Lower leg skin (tissue), 4 donors: ENCODE data around the gene ZRSR2. TPM values are rescaled to one million over a fixed set of nuclear protein-coding genes. Genes with fewer than 3 reads are reported as not detected.

Experiments used
- DNase-seq, 2 donors: peaks; one replicate each; pipeline ENCODE4 v3.0.0-alpha.2; 2019; ENCODE audit warnings: low spot score in 2 of 2
- H3K4me3 ChIP-seq: fragments of 200-600 bp; sonication (generic); 2 replicates; pipeline ENCODE4 v1.5.1; 2017; ENCODE audit warnings: mild to moderate bottlenecking, low read depth; ENCODE audit not compliant: poor library complexity, severe bottlenecking
- POLR2A ChIP-seq, 2 donors: fragments of 450-650 bp; IDR thresholded peaks; one replicate each; pipeline ENCODE4 v1.6.1; 2016 to 2017; ENCODE audit warnings: antibody characterized with exemption in 2 of 2, mild to moderate bottlenecking in 1 of 2, moderate library complexity in 1 of 2
- WGBS, 2 donors: methylation state at CpG; one replicate each; pipeline ENCODE4 v1.1.5; 2018; 5-methylcytosine and 5-hydroxymethylcytosine counted together
- intact Hi-C: fragments of 100-400 bp; cut with DNase I; formaldehyde crosslinking; loops from one replicate; pipeline ENCODE4 v1.15.0; 2023; ENCODE audit warnings: low total_unique reads
- total RNA-seq, 4 donors: library from RNA; depleted of rRNA; stranded (reverse); fragments of >200 nt; gene quantifications; one replicate each; pipeline ENCODE4 v1.1.0, GENCODE V29; 2016
- TF ChIP-seq, protein P1 (sequence below), 3 donors: fragments of 450-650 bp; IDR thresholded peaks; one replicate each; pipeline ENCODE4 v1.5.1; 2016; ENCODE audit warnings: antibody characterized with exemption in 3 of 3, mild to moderate bottlenecking in 3 of 3, moderate library complexity in 2 of 3

Gene ZRSR2
- total RNA-seq, 4 donors from 2014 or later: 1.9 to 11.2 (median 4.6) TPM

DNA sequence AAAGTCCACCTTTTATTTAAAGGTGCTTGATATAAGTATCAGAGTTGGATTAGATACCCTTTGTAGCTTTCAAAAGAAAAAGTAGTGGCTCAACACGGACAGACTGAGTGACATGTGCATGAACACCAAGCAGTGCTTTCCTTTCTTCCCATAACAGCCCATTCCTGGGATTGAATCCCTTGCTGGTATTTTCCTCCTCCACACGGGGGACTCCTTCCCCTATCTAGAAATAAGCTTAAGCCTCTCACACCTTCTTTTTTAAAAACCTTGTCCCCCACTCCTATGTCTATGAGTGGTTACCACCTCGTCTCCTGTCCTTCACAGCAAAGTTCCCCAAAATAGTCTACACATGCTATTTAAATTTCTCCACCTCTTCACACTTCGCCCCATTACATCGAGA is 59.3 kb downstream of the ZRSR2 start:
- intact Hi-C loops: no loop called here
- WGBS, 2 donors: 59% methylated on average over 5 of the region's 5 CpGs
- H3K4me3 ChIP-seq: no peak overlapping the region
- DNase-seq: no peak
- TF ChIP-seq POLR2A (IDR thresholded peaks at IDR 0.05): no peak
- TF ChIP-seq, protein P1, sequence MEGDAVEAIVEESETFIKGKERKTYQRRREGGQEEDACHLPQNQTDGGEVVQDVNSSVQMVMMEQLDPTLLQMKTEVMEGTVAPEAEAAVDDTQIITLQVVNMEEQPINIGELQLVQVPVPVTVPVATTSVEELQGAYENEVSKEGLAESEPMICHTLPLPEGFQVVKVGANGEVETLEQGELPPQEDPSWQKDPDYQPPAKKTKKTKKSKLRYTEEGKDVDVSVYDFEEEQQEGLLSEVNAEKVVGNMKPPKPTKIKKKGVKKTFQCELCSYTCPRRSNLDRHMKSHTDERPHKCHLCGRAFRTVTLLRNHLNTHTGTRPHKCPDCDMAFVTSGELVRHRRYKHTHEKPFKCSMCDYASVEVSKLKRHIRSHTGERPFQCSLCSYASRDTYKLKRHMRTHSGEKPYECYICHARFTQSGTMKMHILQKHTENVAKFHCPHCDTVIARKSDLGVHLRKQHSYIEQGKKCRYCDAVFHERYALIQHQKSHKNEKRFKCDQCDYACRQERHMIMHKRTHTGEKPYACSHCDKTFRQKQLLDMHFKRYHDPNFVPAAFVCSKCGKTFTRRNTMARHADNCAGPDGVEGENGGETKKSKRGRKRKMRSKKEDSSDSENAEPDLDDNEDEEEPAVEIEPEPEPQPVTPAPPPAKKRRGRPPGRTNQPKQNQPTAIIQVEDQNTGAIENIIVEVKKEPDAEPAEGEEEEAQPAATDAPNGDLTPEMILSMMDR (IDR thresholded peaks at IDR 0.05): no peak

DNA sequence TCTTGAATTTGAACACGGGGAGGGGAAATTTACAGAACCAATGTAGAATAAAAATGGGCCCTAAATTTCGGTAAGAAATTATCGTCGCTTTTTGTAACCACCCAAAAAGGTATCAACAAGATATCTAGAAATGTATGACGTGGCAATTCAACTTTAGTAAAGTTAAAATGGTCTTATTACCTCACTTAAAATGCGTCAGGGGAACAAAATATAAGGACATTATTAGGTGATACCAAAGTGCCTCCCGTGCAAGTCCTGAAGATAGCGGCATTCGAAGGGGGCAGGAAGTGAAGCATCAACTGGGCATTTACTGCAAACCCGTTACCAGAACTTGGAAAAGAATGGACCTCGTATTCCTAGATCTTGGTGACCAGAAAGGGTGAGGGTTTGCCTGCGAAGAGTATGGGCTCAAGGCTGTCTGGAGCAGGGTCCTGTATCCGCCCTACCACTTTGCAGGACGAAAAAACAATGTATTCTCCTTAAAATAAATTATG is 63.3 kb downstream of the ZRSR2 start:
- peak overlapping the region; percentile 52 for H3K4me3 ChIP-seq
- 32 to 36% methylated on average over 14 of the region's 14 CpGs for WGBS, 2 donors
- TF ChIP-seq POLR2A (IDR thresholded peaks at IDR 0.05): no peak
- TF ChIP-seq, protein P1 (IDR thresholded peaks at IDR 0.05): no peak
- DNase-seq: no peak
- intact Hi-C loops: loop anchor here (10.0 kb wide), 1 partner anchor 861 kb away; the partner anchor contains the start of genes CTPS2 and SYAP1

DNA sequence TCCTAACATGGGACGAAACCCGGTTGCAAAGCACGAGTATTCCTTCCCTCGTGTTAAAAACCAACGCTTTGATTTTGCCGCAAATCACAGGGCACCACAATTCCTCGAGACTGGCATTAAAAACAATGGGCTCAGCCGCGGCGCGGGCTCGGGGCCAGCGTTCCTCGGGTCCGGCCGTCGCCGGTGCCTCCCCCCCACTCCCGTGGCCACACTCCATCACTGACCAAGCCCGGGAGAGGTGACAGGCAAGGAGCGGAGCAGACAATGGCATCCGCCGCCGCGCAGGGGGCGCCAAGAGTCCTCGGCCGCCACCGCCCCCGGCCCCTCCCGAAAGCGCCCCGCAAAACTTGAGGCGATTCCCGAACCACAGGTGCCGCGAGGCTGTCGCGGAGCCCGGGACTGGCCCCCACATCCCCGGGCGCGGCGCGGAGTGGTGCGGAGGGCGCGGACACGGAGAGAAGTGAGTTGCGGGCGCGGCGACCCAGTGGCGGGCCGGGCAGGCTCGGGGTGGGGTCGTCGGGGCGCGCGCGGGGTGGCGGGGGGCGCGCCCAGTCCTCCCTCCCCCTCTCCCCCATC is 63.9 kb downstream of the ZRSR2 start:
- TF ChIP-seq POLR2A (IDR thresholded peaks at IDR 0.05): no peak
- TF ChIP-seq, protein P1 (IDR thresholded peaks at IDR 0.05): no peak
- 0 to 1% methylated on average over 7 to 36 of the region's 65 CpGs for WGBS, 2 donors
- DNase-seq: peak; percentile 16 to 91
- intact Hi-C loops: loop anchor here (10.0 kb wide), 1 partner anchor 861 kb away; the partner anchor contains the start of genes CTPS2 and SYAP1
- peak overlapping the region; percentile 52 for H3K4me3 ChIP-seq

DNA sequence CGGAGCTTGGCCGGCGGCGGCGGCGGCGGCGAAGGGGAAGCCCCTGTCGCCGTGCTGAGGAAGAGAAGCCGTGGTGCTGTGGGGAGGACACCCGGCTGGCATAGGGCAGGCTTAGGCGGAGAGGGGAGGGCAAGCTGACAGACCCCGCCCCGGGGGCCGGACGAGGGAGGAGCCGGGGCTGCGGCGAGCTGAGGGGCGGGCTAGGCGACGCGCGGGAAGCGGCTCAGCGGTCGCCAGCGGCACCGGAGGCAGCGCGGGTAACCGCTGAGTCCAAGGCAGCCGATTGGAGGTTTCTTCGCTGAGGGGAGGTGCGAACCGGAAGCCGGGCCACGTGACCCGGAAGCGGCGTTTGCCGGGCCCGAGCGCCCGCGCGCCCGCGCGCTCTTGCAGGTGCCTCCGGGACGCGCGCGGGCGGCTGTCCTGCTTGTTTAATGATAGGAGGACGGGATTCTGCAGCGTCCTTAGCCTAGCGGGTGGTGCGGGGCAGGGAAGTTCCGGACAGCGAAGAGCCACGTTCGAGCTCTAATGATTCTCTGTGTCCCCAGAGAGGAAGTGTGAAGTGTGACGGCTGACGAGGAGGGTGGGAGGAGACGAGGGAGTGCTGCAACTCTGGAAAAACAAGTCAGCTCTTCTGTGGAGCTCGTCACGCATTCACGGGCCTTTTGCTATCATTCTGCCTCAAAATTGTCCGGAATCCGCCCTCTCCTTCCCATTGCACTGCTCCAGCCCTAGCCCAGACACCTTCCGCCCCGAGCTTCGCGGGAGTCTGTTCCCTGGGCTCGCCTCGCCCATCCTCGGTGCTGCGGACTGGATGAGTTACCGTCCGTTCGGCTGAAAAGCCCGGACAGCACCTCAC is 64.7 kb downstream of the ZRSR2 start, which contains the start of gene AP1S2:
Gene AP1S2 (minus strand): TSS at position 102 of the 856 bp plus-strand sequence. CDS start 2,289 bp downstream, outside the sequence.
- 0% methylated on average over 36 to 64 of the region's 85 CpGs for WGBS, 2 donors
- DNase-seq: peak; percentile 85 to 98
- peak in 1 of 2 donors; percentile 47 for TF ChIP-seq POLR2A (IDR thresholded peaks at IDR 0.05)
- TF ChIP-seq, protein P1 (IDR thresholded peaks at IDR 0.05): no peak
- peak within 1 kb of the TSS; percentile 52 for H3K4me3 ChIP-seq
- intact Hi-C loops: loop anchor here (10.0 kb wide), 1 partner anchor 860 kb away; the partner anchor contains the start of genes CTPS2 and SYAP1

DNA sequence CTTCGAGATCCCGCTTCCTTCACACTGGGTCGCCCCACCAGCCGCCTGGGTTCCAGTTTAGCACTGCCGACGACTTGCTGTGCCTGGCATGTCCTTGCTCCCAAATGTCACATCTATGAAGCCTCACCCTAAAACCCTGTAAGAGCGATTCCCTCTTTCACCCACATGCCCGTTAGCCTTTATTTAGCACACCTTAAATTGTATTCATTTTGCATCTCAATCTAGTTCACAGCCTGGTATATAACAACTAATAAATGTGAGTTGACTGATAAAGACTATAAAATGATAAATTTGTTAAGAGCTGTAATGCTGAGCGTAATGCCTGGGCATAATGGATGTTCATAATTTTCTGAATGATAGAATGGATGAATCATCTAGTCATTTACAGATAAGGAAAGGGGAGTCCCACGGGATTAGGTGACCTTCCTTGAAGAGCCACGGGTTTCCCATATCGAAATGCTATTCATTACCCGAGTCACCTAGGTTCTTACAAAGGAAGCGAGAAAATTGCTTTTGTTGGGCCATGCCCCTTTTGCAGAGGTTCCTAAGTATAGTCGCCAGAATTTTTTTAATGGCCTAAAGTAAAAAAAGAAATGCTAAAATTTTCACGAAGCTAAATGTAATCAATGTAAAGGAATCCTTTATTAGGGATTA is 65.4 kb downstream of the ZRSR2 start:
- WGBS, 2 donors: 10 to 16% methylated on average over 16 of the region's 16 CpGs
- intact Hi-C loops: loop anchor here (10.0 kb wide), 1 partner anchor 859 kb away; the partner anchor contains the start of genes CTPS2 and SYAP1
- DNase-seq: no peak
- no peak for TF ChIP-seq POLR2A (IDR thresholded peaks at IDR 0.05)
- TF ChIP-seq, protein P1 (IDR thresholded peaks at IDR 0.05): no peak
- H3K4me3 ChIP-seq: peak overlapping the region; percentile 38
